A549 (cell line): ENCODE measurements around the gene NAALADL1. TPM values are rescaled to one million over a fixed set of nuclear protein-coding genes. Genes with fewer than 3 reads are reported as not detected.
A peak's percentile ranks its signal among the peaks of the same experiment; 100 is the strongest.

Experiments
- ATAC-seq, 2 experiments: fragments of 200-7000 bp in 1 of 2; fragments of >200 bp in 1 of 2; cut with Nextera tagmentation in 1 of 2; cut with Tn5 transposase in 1 of 2; 3 replicates each; pipeline versions ENCODE4 v1.8.0 to v1.9.1; 2018 to 2020; ENCODE audit warnings: mild to moderate bottlenecking in 1 of 2, moderate library complexity in 1 of 2
- CTCF ChIA-PET: fragments of 300-600 bp; sonication (Branson Sonifier 250); formaldehyde crosslinking; extraction: SDS; loops from one replicate; lab custom pipeline; 2021; ENCODE audit warnings: antibody characterized with exemption, inconsistent platforms; lab: Yijun Ruan, JAX
- POLR2A ChIA-PET: fragments of 350-600 bp; formaldehyde crosslinking; extraction: SDS; loops from one replicate; lab custom pipeline; 2021; ENCODE audit warnings: antibody characterized with exemption, inconsistent platforms; lab: Yijun Ruan, JAX
- DNase-seq, 2 experiments: peaks; one replicate each; pipeline versions ENCODE4 v3.0.0 to v3.0.0-alpha.2; 2011 to 2016; ENCODE audit warnings: low read depth in 1 of 2, low spot score in 1 of 2
- FAIRE-seq: peaks from 2 replicates; lab custom pipeline; 2011; peaks lifted over from hg19 to GRCh38; lab: Jason Lieb, UNC
- H3K27ac ChIP-seq, 2 experiments: fragments of >200 bp; sonication (Bioruptor Twin); formaldehyde crosslinking; 3 replicates each; pipeline ENCODE4 v1.5.1; 2016 to 2017
- H3K4me1 ChIP-seq: fragments of >200 bp; sonication (Bioruptor Twin); formaldehyde crosslinking; 3 replicates; pipeline ENCODE4 v1.6.1; 2016
- H3K4me2 ChIP-seq: fragments of >200 bp; sonication (Bioruptor Twin); formaldehyde crosslinking; 3 replicates; pipeline ENCODE4 v1.6.1; 2016
- H3K4me3 ChIP-seq: fragments of >200 bp; sonication (Bioruptor Twin); formaldehyde crosslinking; 3 replicates; pipeline ENCODE4 v1.5.1; 2016
- H3K9me3 ChIP-seq: fragments of >200 bp; sonication (Bioruptor Twin); formaldehyde crosslinking; 3 replicates; pipeline ENCODE4 v1.6.1; 2016
- CEBPB ChIP-seq, 2 experiments: fragments of >200 bp in 1 of 2; sonication (Bioruptor Twin) in 1 of 2; formaldehyde crosslinking in 1 of 2; IDR thresholded peaks; 2 replicates each; pipeline ENCODE4 v1.6.1; 2012 to 2016
- CHD2 ChIP-seq: fragments of 150-350 bp; IDR thresholded peaks from 2 replicates; pipeline ENCODE4 v1.6.1; 2014; ENCODE audit warnings: low read length; ENCODE audit not compliant: partially characterized antibody
- CHD4 ChIP-seq: fragments of 200-600 bp; sonication (generic); IDR thresholded peaks from 2 replicates; pipeline ENCODE4 v1.6.1; 2016; ENCODE audit warnings: antibody characterized with exemption, mild to moderate bottlenecking, borderline replicate concordance
- E2F6 ChIP-seq: IDR thresholded peaks from 2 replicates; pipeline ENCODE4 v1.6.1; 2012; ENCODE audit warnings: low read depth, borderline replicate concordance
- FOSB ChIP-seq: fragments of 250-450 bp; sonication (Bioruptor Pico); IDR thresholded peaks from 2 replicates; pipeline ENCODE4 v1.5.0; 2020; ENCODE audit warnings: mild to moderate bottlenecking, moderate library complexity
- FOXS1 ChIP-seq: fragments of 250-450 bp; sonication (Bioruptor Pico); IDR thresholded peaks from 2 replicates; pipeline ENCODE4 v1.5.0; 2020; ENCODE audit warnings: mild to moderate bottlenecking, moderate library complexity
- GATA3 ChIP-seq: IDR thresholded peaks from 2 replicates; pipeline ENCODE4 v1.6.1; 2012; ENCODE audit warnings: borderline replicate concordance
- HOXB13 ChIP-seq: fragments of 250-450 bp; sonication (Bioruptor Pico); IDR thresholded peaks from 2 replicates; pipeline ENCODE4 v1.5.0; 2020; ENCODE audit warnings: low read depth, mild to moderate bottlenecking, moderate library complexity
- NFE2L2 ChIP-seq: fragments of 150-350 bp; conservative IDR thresholded peaks from 2 replicates; pipeline ENCODE4 v1.6.1; 2014; ENCODE audit warnings: low read length
- PHF8 ChIP-seq: fragments of 200-600 bp; sonication (generic); IDR thresholded peaks from 2 replicates; pipeline ENCODE4 v1.6.1; 2016; ENCODE audit warnings: low read depth, mild to moderate bottlenecking, antibody characterized with exemption, moderate library complexity, borderline replicate concordance
- POLR2A ChIP-seq: IDR thresholded peaks from 2 replicates; pipeline ENCODE4 v1.6.1; 2012; ENCODE audit warnings: mild to moderate bottlenecking, low read length
- REST ChIP-seq: fragments of 200-600 bp; sonication (generic); IDR thresholded peaks from 2 replicates; pipeline ENCODE4 v1.6.1; 2016; ENCODE audit warnings: antibody characterized with exemption, mild to moderate bottlenecking, moderate library complexity
- SMC3 ChIP-seq: fragments of >200 bp; sonication (Bioruptor Twin); formaldehyde crosslinking; IDR thresholded peaks from 3 replicates; pipeline ENCODE4 v1.6.1; 2018; ENCODE audit warnings: inconsistent platforms
- ZFP36 ChIP-seq: fragments of 450-650 bp; IDR thresholded peaks from 2 replicates; pipeline ENCODE4 v1.6.1; 2014; ENCODE audit warnings: borderline replicate concordance; ENCODE audit not compliant: partially characterized antibody
- WGBS: methylation state at CpG from one replicate; pipeline ENCODE4 v1.1.6; 2017; ENCODE audit errors: missing lambda C conversion rate; 5-methylcytosine and 5-hydroxymethylcytosine counted together
- polyA plus RNA-seq, 4 experiments: library from polyadenylated mRNA; depleted of rRNA in 3 of 4; stranded (reverse); fragments of >200 nt; fragmentation: RNase III in 1 of 4; extraction: RNeasy Plus Mini Kit Qiagen cat#74134 plus additional on column Dnase treatment in 1 of 4; gene quantifications; 2 replicates in 3 of 4; 3 replicates in 1 of 4; pipeline ENCODE4 v1.2.3, GENCODE V29; 2011 to 2017

NAALADL1 gene
- polyA plus RNA-seq, 2 of the 4 experiments (the other 2 are of a cell fraction), result not detected

- ATAC-seq (peak; percentile 7 to 10; a peak in 2 of 6 replicates), FAIRE-seq (no peak), DNase-seq (no peak)
- H3K4me3 ChIP-seq, result no peak overlapping the region
- 38% methylated on average over 1 of the region's 1 CpG for WGBS
- no peak overlapping the region for H3K4me2 ChIP-seq
- ChIA-PET POLR2A (interaction anchor here (0.5 kb wide), 1 partner anchor 50 kb away, joined by 3 read pairs; no protein-coding TSS in a partner anchor), CTCF (interaction anchor here (0.6 to 2.2 kb wide), 6 partner anchors 9 to 730 kb away, joined by 3 to 6 read pairs (median 3); partner anchors contain the start of genes ARL2 and ZNHIT2)
- TF ChIP-seq CHD2 (no peak), ZFP36 (no peak), POLR2A (no peak), FOXS1 (CRISPR knock-in tag) (no peak), HOXB13 (CRISPR knock-in tag) (no peak), CEBPB (IDR thresholded peaks at IDR 0.05) (no peak)
- H3K27ac ChIP-seq, result no peak overlapping the region
- H3K9me3 ChIP-seq, result no peaks in the 10 kb centered on the region
- H3K4me1 ChIP-seq, result peaks cover under 1% of the 10 kb centered on the region; the same call in 1 of the 3 replicates
Observed at GRCh38 chr11:65072631-65072966, 14.2 kb upstream of the NAALADL1 start.

- ATAC-seq (peak; percentile 18 to 27; a peak in 5 of 6 replicates), DNase-seq (no peak), FAIRE-seq (no peak)
- no peak for TF ChIP-seq PHF8
- no peak for TF ChIP-seq REST
- TF ChIP-seq GATA3, result no peak
- TF ChIP-seq E2F6, result no peak
- H3K27ac ChIP-seq, result no peak overlapping the region
- ChIA-PET CTCF (interaction anchor here (0.7 to 2.2 kb wide), 7 partner anchors 8 to 731 kb away, joined by 3 to 6 read pairs (median 4); partner anchors contain the start of genes ARL2, NAALADL1 and ZNHIT2), POLR2A (interaction anchor here (0.5 kb wide), 1 partner anchor 51 kb away, joined by 3 read pairs; no protein-coding TSS in a partner anchor)
- no peaks in the 10 kb centered on the region for H3K9me3 ChIP-seq
- no peak overlapping the region for H3K4me2 ChIP-seq
- WGBS, result 77% methylated on average over 4 of the region's 4 CpGs
- no peaks in the 10 kb centered on the region for H3K4me1 ChIP-seq
- H3K4me3 ChIP-seq, result no peak overlapping the region
Observed at GRCh38 chr11:65071907-65072630, 13.7 kb upstream of the NAALADL1 start.

- FAIRE-seq (no peak), ATAC-seq (no peak), DNase-seq (no peak)
- Histone ChIP-seq H3K27ac (no peak overlapping the region), H3K4me3 (no peak overlapping the region), H3K9me3 (no peaks in the 10 kb centered on the region), H3K4me2 (no peak overlapping the region), H3K4me1 (no peaks in the 10 kb centered on the region)
- POLR2A ChIA-PET, result interaction anchor here (0.6 kb wide), 1 partner anchor 28 kb away, joined by 3 read pairs; the partner anchor contains the start of gene SAC3D1
- TF ChIP-seq FOSB (CRISPR knock-in tag) (no peak), SMC3 (no peak), POLR2A (no peak), ZFP36 (no peak), NFE2L2 (no peak), CHD4 (no peak)
- 40% methylated on average over 9 of the region's 9 CpGs for WGBS
- CTCF ChIA-PET, result interaction anchor here (0.5 to 1.2 kb wide), 6 partner anchors 9 to 130 kb away, joined by 3 to 6 read pairs (median 4); partner anchors contain the start of genes ARL2 and SNX15
Observed at GRCh38 chr11:65069217-65069616, 10.9 kb upstream of the NAALADL1 start.
